ENCODE results near the gene ERVK3-1. TPM values are rescaled to one million over a fixed set of nuclear protein-coding genes. Genes with fewer than 3 reads are reported as not detected.

ERVK3-1 gene
- total RNA-seq, 4 donors from 2014 or later = 32.9 to 53.0 (median 38.0) TPM

GRCh38 chr19:58262922-58263296 is 42.3 kb upstream of the ERVK3-1 start:
- Histone ChIP-seq H3K4me1 (no peaks in the 10 kb centered on the region), H3K27me3 (no peaks in the 10 kb centered on the region), H3K36me3 (peaks cover 69 to 100% (median 93%) of the 10 kb centered on the region in 4 donors), H3K9me3 (peaks cover 48 to 100% (median 98%) of the 10 kb centered on the region in 4 donors), H3K4me3 (no peak overlapping the region), H3K27ac (replicated peaks in 1 of 4) (no peak overlapping the region)
- 96% methylated on average over 7 of the region's 7 CpGs for WGBS
- intact Hi-C loops (cut with DNase I) = loop anchor here (5.0 kb wide), 1 partner anchor 61 kb away; no protein-coding TSS in a partner anchor
- no peak for TF ChIP-seq CTCF (IDR thresholded peaks at IDR 0.05)
- TF ChIP-seq POLR2AphosphoS5 (IDR thresholded peaks at IDR 0.05) = no peak
- no peak for TF ChIP-seq EP300 (IDR thresholded peaks at IDR 0.05)
- no peak for TF ChIP-seq POLR2A (IDR thresholded peaks at IDR 0.05; ENCODE audit: low read depth)
- DNase-seq (ENCODE audit: extremely low spot score) = no peak

GRCh38 chr19:58265100-58265499 is 40.1 kb upstream of the ERVK3-1 start:
- TF ChIP-seq POLR2A (IDR thresholded peaks at IDR 0.05; ENCODE audit: low read depth) = no peak
- TF ChIP-seq CTCF (IDR thresholded peaks at IDR 0.05) = no peak
- no peak for TF ChIP-seq POLR2AphosphoS5 (IDR thresholded peaks at IDR 0.05)
- no peak for TF ChIP-seq EP300 (IDR thresholded peaks at IDR 0.05)
- Histone ChIP-seq H3K9me3 (peaks cover 37 to 100% (median 98%) of the 10 kb centered on the region in 4 donors), H3K4me3 (no peak overlapping the region), H3K27ac (replicated peaks in 1 of 4) (no peak overlapping the region), H3K27me3 (no peaks in the 10 kb centered on the region), H3K36me3 (peaks cover 47 to 91% (median 85%) of the 10 kb centered on the region in 4 donors), H3K4me1 (no peaks in the 10 kb centered on the region)
- WGBS = 100% methylated on average over 3 of the region's 3 CpGs
- DNase-seq (ENCODE audit: extremely low spot score) = no peak
- intact Hi-C loops (cut with DNase I) = no loop called here

GRCh38 chr19:58268344-58268743 is 36.8 kb upstream of the ERVK3-1 start:
- intact Hi-C loops (cut with DNase I) = no loop called here
- Histone ChIP-seq H3K36me3 (peaks cover 35 to 90% (median 77%) of the 10 kb centered on the region in 4 donors), H3K4me1 (no peaks in the 10 kb centered on the region), H3K27me3 (no peaks in the 10 kb centered on the region), H3K27ac (replicated peaks in 1 of 4) (no peak overlapping the region), H3K9me3 (peaks cover 12 to 100% (median 98%) of the 10 kb centered on the region in 4 donors), H3K4me3 (no peak overlapping the region)
- no peak for TF ChIP-seq POLR2A (IDR thresholded peaks at IDR 0.05; ENCODE audit: low read depth)
- TF ChIP-seq EP300 (IDR thresholded peaks at IDR 0.05) = no peak
- TF ChIP-seq POLR2AphosphoS5 (IDR thresholded peaks at IDR 0.05) = no peak
- TF ChIP-seq CTCF (IDR thresholded peaks at IDR 0.05) = no peak
- WGBS = 96% methylated on average over 3 of the region's 3 CpGs
- DNase-seq (ENCODE audit: extremely low spot score) = no peak

GRCh38 chr19:58274771-58275201 is 30.4 kb upstream of the ERVK3-1 start:
- Histone ChIP-seq H3K9me3 (peaks cover 4 to 72% (median 63%) of the 10 kb centered on the region in 4 donors), H3K4me1 (peaks cover 5 to 16% (median 14%) of the 10 kb centered on the region in 4 donors), H3K27ac (replicated peaks in 1 of 4) (no peak overlapping the region), H3K4me3 (no peak overlapping the region), H3K27me3 (no peaks in the 10 kb centered on the region), H3K36me3 (peaks cover 17 to 65% (median 41%) of the 10 kb centered on the region in 4 donors)
- WGBS = 83% methylated on average over 2 of the region's 2 CpGs
- intact Hi-C loops (cut with DNase I) = loop anchor here (10.0 kb wide), 1 partner anchor 90 kb away; the partner anchor contains the start of gene ZNF274
- TF ChIP-seq EP300 (IDR thresholded peaks at IDR 0.05) = no peak
- no peak for DNase-seq (ENCODE audit: extremely low spot score)

- H3K36me3 ChIP-seq = peaks cover 17 to 58% (median 36%) of the 10 kb centered on the region in 4 donors
- H3K4me1 ChIP-seq = peaks cover 13 to 24% (median 22%) of the 10 kb centered on the region in 4 donors
- TF ChIP-seq POLR2A (IDR thresholded peaks at IDR 0.05; ENCODE audit: low read depth) = no peak
- no peak for TF ChIP-seq CTCF (IDR thresholded peaks at IDR 0.05)
- no peak for TF ChIP-seq EP300 (IDR thresholded peaks at IDR 0.05)
- no peak for TF ChIP-seq POLR2AphosphoS5 (IDR thresholded peaks at IDR 0.05)
- H3K9me3 ChIP-seq = peaks cover 3 to 64% (median 56%) of the 10 kb centered on the region in 4 donors
- no peak overlapping the region for H3K4me3 ChIP-seq
- no peak overlapping the region for H3K27ac ChIP-seq (replicated peaks in 1 of 4)
- no peak for DNase-seq (ENCODE audit: extremely low spot score)
- 97% methylated on average over 3 of the region's 3 CpGs for whole genome bisulfite sequencing
- H3K27me3 ChIP-seq = no peaks in the 10 kb centered on the region
- intact Hi-C loops (cut with DNase I) = loop anchor here (10.0 kb wide), 1 partner anchor 91 kb away; the partner anchor contains the start of gene ZNF274
These were observed 29.6 kb upstream of the ERVK3-1 start for GRCh38 chr19:58275564-58275963.

All from esophagus muscularis mucosa (tissue), 4 donors.